Stimulated activated CD4-positive, alpha-beta T cell treated with anti-CD3 and anti-CD28 coated beads, Interleukin-12 subunit alpha, Interleukin-12 subunit beta, amount 100 ng/mL, for 48 hours (primary cell): ENCODE data around the gene COX5A.

ENCODE experiments used
- DNase-seq, 3 donors: peaks; one replicate each; pipeline ENCODE4 v3.0.0-alpha.2; 2020; ENCODE audit warnings: low read depth in 2 of 3, low spot score in 1 of 3

Gene COX5A

DNA sequence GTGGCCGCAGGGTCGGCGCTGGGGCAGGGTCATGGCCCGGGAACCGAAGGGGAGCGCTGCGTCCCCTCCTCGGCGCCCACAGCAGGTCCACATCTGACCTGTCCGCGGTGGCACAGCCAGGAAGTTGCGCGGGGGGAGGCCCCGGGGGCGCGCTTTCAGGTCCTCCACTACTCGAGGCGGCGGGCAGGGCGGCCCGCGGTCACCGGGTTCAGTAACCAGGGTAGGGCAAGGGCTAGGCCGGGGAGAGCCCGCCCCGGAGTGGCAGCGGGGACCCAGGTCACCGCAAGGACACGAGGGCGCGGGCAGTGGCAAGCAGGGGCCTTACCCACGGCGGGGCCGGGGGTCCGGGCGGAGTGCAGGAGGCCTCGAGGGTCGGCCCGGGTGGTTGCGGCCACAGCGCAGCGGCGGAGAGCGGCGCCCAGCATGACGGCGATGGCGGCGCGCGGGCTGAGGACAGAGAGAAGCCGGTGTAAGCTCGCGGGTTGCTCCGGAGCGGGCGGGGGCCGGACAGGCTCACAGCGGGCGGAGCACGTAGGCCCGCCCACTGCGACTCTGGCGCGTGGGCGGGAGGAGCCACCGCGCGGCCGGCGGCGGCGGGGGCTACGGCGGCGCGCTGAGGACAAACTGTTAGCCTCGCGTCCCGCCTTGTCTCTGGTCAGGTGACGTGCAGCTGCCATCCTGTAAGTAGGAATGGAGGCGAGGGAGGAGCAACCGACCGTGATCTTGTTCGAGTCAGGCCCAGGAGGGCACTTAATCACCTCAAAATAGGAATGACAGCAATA lies at the start of gene COX5A:
Gene COX5A, minus strand, starts transcription at position 484 of the 782 bp plus-strand sequence. Its CDS starts 59 bp downstream, at position 425.
- peak; percentile 85 to 91 (median 89) for DNase-seq

DNA sequence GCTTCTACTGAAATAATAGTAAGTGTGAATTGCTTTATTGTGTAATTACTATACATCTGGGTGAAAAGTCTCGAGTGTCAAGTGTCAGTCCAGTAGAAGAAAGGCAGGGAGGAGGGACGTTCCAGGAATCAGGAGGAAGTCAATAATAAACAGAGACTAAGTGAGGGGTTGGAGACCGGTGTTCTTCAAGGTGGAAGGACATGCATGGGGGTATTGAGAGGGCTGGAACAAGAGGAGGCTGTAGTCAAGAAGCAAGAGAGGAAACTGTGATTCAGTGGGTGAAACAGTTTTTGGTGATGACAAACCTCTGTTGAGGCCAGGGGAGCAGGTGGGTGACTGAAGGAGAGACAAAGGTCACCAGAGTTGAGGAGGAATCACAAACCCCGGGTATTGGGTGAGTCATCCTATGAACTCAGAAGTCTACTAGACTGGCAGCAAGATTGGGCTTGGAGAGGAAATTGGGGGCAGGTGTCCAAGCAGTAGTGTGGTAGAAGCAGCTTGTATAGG lies 45.9 kb upstream of the COX5A start:
- peak; percentile 43 to 67 (median 62) for DNase-seq

DNA sequence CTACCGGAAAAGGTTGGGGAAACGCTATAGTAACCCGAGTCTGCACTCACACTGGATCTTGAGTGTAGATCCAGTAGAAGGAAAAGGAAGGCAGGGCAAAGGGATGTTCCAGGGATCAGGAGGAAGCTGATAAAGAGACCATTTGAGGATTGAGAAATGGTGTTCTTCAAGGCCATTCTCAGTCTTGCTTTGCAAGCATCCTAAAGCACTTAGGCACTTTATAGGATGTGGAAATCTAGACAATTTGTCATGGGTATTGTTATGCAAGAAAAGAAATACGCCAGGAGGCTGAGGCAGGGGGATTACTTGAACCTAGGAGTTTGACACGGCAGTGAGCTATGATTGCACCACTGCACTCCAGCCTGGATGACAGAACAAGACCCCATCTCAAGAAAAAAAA lies 44.3 kb upstream of the COX5A start:
- DNase-seq: no peak

DNA sequence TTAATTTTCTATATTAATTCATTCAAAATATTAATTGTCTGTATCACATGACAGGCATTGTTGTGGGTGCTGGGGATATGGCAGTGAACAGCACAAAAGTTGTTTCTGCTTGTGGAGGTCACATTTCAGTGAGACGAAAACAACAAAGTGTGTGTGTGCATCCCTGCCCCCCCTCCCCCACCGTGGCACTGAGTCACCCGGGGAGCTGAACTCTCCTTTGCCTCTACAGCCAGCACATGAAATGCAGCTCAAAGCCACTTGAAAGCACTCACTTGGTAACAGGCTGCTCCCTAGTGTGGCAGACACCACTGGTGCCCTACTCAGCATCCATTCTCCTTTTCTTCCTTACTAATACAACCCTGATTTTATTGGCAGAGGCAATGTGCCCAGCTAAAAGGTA lies 40.6 kb upstream of the COX5A start:
- peak; percentile 28 to 59 (median 38) for DNase-seq

DNA sequence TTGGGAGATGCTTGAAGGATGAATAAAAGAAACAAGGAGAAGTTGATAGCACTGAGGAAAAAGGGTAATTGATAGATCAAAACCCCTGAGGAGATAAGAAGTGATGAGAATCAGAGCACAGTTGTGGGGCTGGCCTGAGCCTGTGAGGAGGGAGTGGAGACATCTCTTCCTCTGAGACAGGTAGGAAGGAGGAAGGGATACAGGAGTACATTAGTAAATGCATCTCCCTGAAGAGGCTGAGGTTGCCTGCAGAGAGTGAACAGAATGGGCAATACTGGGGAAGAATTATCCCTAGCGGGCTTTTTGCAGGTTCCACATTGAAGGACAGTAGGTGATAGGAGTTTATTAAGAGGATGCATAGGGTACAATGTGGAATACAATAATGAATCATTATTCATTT lies 40.2 kb upstream of the COX5A start:
- no peak for DNase-seq

DNA sequence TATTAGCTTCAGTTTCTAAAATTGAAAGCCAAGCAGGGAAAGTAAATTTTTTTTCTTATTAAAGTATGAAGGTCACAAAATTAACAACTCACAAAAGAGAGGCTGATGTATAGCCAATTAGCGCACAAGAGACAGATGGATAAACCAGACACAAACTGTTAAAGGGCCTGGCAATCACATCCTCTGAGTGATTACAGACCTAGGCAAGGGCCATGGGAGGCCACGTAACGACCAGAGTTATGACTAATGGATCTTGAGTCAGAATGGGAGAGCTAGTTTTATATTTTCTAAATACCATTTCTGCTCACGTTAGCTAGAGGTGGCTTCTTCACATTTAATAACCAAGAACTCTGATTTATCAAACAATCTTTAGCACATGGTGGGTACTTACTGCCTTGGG lies 39.7 kb upstream of the COX5A start:
- DNase-seq: no peak

DNA sequence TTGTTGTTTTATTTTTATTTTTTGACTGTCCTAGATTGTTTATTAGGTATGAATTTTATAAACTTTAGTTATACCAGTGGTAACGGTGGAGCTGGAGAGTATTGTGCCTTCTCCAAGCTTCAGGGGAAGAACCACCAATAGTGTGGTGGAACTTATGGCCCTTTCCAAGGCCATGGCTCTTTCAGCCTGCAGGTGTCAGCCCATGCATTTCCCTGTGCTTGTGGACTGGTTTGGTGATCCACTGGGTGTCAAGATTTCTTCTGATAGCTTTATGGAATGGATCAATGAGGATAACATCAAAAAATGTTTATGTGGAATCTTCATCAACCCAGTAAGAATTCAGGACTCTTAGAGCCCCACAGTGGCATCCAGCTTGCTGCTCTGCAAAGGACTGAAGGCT lies 38.3 kb upstream of the COX5A start:
- DNase-seq: no peak

DNA sequence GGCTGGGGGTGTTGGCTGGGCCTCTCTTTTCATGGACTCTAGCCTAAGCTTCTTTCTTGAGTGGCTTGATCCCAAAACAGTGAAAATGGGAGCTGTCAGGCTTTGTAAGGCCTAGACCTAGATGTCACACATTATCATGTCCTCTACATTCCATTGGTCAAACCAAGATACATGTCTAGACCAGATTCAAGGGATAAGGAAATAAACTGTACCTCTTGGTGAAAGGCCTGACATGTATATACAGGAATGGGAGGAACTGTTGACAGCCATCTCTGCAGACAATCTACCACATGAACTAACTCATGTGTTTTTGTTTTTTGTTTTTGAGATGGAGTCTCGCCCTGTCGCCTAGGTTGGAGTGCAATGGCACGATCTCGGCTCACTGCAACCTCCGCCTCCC lies 29.8 kb upstream of the COX5A start:
- no peak for DNase-seq

DNA sequence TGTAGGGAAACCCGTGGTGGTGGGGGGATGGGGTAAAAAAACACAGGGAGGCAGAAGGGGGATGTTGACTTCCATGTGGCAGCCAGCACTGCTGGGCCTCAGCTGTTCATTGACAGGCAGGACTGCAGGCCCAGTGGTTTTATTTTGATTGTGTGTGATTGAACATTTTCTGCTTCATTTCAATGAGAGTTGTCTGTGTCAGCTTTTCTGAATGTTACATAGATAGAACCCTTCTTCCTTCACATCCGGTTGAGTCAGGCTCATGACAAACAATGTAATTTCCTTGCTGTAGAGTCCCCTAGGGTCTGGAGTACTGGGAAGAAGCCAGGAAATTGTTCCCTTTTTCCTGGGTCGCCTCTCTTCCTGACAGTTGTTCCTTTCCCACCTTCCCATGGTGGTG lies 26.9 kb upstream of the COX5A start:
- no peak for DNase-seq

DNA sequence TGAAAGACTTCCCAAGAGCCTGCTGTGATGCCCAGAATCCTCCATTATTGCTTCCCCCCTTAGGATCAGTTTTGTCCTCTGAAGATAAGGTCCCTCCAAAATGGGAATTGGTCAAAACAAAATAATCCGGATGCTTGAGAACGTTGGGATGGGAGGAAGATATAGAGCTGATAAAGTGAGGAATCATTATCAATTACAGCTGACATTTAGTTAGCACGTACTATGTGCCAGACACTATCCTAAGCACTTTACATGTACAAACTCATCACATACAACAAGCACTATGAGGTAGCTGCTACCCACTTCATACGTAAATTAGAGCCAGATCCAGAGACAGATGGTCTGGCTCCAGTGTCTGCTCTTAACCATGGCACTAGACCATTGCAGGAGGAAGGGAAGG lies 25.3 kb upstream of the COX5A start:
- DNase-seq: no peak

DNA sequence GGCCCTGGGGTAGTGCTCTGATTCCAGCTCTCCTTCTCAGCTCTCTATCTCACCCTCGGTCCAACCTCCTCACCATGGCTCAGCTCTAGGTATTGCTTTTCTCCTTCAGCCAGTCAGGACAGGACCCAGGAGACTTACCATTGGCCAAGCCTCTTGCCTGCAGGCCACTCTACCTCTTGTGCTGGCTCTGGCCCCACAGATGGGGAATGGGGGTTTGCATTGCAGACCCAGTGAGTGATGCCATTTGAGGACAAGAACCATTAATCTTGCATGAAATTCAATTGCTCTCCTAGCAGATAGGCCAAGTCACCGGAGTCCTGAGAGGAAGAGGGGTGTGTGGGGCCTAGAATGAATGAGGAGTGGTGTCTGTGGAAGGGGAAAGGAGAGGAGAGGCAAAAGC lies 24.8 kb upstream of the COX5A start:
- DNase-seq: no peak

DNA sequence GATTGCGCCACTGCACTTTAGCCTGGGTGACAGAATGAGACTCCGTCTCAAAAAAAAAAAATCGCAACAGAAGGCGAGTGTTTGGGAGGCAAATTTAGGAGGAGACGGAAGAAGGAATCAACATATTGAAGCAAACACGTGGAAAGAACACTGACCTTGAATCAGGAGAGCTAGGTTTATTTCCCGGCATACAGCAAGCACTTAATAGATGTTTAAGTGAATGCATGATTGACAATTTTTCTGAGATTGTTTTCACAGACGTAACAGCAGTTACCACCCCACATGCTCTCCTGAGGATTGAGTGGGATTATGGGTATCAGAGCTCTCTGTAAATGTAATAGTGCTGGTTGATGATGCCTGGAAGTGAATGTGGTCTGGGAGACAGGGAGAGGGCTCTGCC lies 24.3 kb upstream of the COX5A start:
- DNase-seq: no peak

DNA sequence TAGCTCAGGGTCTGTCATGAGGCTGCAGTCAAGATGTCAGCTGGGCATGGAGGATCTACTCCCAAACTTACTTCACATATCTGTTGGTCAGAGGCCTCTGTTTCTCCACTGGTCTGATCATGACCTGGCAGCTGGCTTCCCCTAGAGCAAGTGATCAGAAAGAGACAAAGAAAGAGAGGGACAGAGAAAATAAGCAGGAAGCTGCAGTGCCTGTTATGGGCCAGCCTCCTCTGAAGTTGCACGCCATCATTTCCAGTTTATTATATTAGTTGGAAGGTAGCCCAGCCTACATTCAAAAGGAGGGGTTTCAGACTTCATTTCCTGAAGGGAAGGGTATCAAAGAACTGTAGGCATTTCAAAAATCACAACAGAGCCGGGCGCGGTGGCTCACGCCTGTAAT lies 23.7 kb upstream of the COX5A start:
- DNase-seq: no peak

DNA sequence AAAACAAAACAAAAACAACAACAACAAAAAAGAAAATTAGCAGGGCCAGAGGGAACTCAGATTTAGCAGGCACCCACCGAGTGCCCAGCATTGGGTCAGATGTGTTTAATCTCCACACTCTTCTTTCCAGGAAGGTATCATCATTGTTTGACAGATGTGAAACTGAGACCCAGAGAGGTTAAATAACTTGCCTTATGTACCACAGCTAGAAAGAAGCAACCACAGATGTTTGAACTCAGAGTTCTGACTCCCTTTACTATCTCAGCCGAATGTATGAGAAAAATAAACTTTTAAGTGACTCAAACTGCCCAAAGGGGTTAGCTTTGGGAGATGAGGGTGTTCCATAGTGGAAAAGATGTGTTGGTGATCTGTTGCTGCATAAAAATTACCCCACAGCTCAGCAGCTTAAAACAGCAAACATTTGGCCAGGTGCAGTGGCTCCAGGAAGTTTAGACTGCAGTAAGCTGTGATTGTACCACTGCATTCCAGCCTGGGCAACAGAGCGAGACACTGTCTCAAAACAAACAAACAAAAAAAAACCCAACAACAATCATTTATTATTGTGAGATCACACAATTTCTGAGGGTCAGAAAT lies 23.2 kb upstream of the COX5A start:
- DNase-seq: no peak

DNA sequence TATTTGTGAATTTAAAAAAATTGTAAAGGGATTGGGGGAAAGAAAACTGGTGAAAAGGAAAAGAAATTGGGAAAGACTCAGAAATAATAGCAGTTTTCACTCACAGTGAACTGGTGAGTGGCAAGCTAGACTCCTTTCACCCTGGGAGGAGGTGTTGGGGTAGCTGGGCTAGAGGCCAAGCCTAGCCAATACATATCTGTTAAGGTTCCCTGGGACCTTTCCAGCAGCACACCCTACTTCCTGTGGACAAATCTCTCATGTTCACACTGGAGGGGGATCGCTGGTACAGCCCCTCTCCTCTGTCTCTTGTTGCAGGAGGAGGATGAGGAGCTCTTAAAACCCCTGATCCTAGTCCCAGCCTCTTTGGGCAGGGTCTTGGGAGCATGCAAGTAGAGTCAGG lies 22.4 kb upstream of the COX5A start:
- no peak for DNase-seq

DNA sequence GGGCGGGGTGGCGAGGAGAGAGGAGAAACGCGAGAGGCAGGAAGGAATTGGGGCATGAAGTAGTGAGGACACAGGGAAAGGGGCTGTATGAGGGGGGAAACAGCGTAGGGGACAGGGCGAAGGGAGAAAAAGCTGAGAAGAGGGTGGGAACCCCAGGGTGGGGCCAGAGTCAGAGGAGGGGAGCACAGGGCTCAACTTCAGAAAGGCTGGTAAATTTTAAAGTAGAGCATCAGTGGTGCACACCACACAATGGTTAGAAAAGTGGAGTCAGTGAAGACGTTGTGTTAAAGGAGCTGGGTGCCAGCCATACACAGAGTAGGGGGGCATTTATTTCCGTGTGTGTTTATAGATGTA lies 21.7 kb upstream of the COX5A start:
- DNase-seq: no peak

DNA sequence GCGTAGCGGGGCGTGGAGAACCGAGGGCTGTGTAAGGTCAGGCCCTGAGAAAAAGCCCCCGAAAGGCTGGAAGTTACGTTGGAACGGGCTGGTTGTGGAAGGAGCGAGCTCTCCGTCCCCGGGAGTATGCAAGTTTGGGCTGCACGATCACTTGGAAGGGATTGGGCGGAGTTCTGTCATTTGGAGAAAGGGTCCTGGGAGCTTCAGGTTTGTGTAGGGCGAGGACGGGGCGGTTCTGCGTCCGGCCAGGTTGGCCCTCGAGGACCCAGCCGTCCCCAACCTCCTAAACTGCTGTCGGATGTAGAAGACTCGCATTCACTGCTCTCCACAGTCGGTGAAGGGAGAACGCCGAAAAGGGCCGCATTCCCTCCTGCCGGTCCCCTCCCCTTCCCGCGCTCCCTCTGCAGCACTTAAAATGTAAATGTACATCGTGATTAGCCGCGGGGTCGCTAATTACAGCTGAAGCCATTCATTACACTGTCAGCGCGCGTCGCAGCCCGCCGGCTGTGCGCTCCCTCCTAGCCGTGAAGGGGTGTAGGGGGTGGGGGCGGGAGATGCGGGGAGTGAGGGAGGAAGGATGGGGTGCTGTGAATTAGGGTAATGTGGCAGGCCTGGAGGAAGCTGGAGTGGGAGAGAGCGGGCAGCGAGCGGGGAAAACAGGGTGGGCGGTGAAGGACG lies 21.2 kb upstream of the COX5A start:
- DNase-seq: no peak

DNA sequence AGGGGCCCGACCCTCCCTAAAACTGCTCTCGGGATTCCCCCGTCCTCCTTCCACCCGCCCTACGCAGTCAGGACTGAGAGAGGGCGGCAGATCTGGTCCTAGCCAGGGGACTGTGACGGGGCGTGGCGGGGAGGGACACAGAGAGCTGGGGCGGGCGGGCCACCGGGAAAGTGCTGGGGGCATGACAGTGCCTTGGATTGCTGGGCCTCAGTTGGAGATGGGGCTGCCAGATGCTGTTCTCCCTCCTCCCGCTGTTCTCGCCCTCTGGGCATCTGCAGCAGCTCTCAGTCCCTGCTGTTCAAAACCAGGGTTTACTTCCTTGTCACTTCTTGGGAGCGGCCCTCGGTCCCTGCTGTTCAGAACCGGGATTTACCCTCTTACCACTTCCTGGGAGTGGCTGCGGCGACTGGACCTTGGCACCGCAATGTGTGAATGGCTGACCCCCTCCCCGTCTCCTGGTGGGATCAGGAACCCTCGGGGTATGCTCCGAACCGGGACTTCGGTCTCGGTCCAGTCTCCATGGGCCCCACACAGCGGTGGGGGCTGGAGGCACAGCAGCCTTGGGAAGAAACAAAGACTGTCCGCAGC lies 20.5 kb upstream of the COX5A start:
- DNase-seq: no peak

DNA sequence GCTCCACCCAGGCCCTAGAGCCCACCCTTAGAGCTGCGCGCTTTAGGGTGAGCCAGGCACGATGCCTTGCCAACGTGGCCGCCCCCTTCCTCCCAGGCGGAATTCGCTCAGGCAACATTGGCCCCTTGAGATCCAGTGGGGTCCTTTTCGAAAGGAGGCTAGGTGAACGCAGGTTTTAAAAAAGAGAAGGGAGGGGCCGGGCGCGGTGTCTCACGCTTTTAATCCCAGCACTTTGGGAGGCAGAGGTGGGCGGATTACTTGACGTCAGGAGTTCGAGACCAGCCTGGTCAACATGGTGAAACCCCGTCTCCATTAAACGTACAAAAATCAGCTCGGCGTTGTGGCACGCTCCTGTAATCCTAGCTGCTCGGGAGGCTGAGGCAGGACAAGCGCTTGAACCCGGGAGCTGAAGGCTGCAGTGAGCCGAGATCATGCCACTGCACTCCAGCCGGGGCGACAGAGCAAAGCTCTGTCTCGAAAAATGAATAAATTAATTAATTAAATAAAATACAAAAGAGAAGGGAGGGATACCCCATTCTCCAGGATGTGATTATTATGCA lies 19.7 kb upstream of the COX5A start:
- DNase-seq: no peak

DNA sequence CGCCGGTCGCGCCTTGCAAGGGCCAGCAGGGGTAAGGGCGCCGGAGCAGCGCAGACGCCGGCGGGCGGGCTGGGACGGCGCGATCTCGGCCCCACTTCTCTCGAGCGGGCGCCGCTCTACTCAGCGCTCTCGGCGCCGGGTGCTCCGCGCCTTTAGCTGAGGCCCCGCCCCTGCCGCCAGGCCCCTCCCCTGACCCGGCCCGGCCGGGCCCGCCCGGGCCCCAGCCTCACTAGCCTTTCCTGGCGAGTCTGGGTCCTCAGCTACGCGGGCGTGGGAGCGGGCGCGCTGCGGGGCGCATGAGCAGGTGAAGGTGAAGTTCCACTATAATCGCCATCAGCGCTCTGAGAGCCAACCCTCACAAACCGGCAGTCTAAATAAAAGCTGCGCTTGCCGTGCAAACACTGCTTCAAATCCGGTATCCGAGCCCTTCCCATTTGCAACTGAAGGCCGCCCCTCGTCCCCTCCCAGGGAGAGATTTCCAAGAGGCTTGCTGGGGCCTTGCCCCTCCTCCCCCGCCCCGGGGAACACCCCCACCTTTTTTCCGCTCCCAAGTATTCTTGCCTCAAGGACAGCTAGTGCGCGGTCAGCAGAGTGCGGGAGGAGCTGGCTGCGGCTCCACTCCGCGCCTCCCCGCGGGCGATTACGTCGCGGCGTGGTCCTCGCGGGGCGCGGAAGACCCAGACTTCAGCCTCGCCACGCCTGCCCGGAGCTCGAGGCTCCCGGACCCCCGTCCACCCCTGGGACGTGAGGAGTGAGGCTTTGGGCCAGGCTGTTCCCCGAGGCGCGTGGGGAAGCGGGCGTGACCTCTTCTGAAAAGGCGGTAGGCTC lies 19.0 kb upstream of the COX5A start, which contains the start of gene RPP25:
Gene RPP25, minus strand, starts transcription at position 125 of the 828 bp plus-strand sequence. CDS start 189 bp downstream, outside the sequence.
- DNase-seq: peak; percentile 41 to 75 (median 72)
